AG04449 (cell line): ENCODE measurements around the gene INSC.

Experiments used
- CTCF ChIA-PET: fragments of 350-600 bp; formaldehyde crosslinking; extraction: SDS; loops from one replicate; lab custom pipeline; 2021; ENCODE audit warnings: antibody characterized with exemption; lab: Yijun Ruan, JAX
- POLR2A ChIA-PET: fragments of 400-600, 350-600 bp; formaldehyde crosslinking; extraction: SDS; loops from one replicate; lab custom pipeline; 2020; ENCODE audit warnings: antibody characterized with exemption, inconsistent platforms; lab: Yijun Ruan, JAX
- DNase-seq: peaks from one replicate; pipeline ENCODE4 v3.0.0-alpha.2; 2010; ENCODE audit warnings: low read depth, low spot score
- H3K4me3 ChIP-seq: 2 replicates; pipeline ENCODE4 v1.5.1; 2011; ENCODE audit warnings: low read depth, mild to moderate bottlenecking, control low read depth, low read length
- CTCF ChIP-seq: IDR thresholded peaks from one replicate; pipeline ENCODE4 v1.5.1; 2011; ENCODE audit warnings: mild to moderate bottlenecking, moderate library complexity, low read length, control low read depth, inconsistent platforms; ENCODE audit not compliant: insufficient read depth; ENCODE audit errors: missing control alignments

INSC gene

GRCh38 chr11:15141381-15141780 is 26.7 kb downstream of the INSC start:
- CTCF ChIA-PET: interaction anchor here (1.0 kb wide), 1 partner anchor 30 kb away, joined by 3 read pairs; no protein-coding TSS in a partner anchor
- H3K4me3 ChIP-seq: no peak overlapping the region
- POLR2A ChIA-PET: no interaction called here
- no peak for DNase-seq
- TF ChIP-seq CTCF: no peak

GRCh38 chr11:15142838-15143237 is 28.1 kb downstream of the INSC start:
- ChIA-PET POLR2A (no interaction called here), CTCF (interaction anchor here (1.3 kb wide), 1 partner anchor 65 kb away, joined by 3 read pairs; no protein-coding TSS in a partner anchor)
- no peak for DNase-seq
- TF ChIP-seq CTCF: no peak
- no peak overlapping the region for H3K4me3 ChIP-seq

GRCh38 chr11:15143855-15144254 is 29.1 kb downstream of the INSC start:
- CTCF ChIA-PET: interaction anchor here (1.1 to 4.9 kb wide), 2 partner anchors 9 to 15 kb away, joined by 3 to 52 read pairs; no protein-coding TSS in a partner anchor
- no peak for TF ChIP-seq CTCF

GRCh38 chr11:15144347-15144746 is 29.6 kb downstream of the INSC start:
- ChIA-PET CTCF (interaction anchor here (0.7 to 4.9 kb wide), 4 partner anchors 9 to 770 kb away, joined by 3 to 52 read pairs (median 4); no protein-coding TSS in a partner anchor), POLR2A (no interaction called here)
- no peak for TF ChIP-seq CTCF
- no peak overlapping the region for H3K4me3 ChIP-seq
- DNase-seq: no peak

More at GRCh38 chr11:15143855-15144254, 29.1 kb downstream of the INSC start:
- no peak overlapping the region for H3K4me3 ChIP-seq
- POLR2A ChIA-PET: no interaction called here
- DNase-seq: no peak

GRCh38 chr11:15145151-15145550 is 30.4 kb downstream of the INSC start:
- TF ChIP-seq CTCF: no peak
- ChIA-PET CTCF (interaction anchor here (0.7 to 4.9 kb wide), 4 partner anchors 14 to 771 kb away, joined by 3 to 52 read pairs (median 12); no protein-coding TSS in a partner anchor), POLR2A (no interaction called here)
- H3K4me3 ChIP-seq: no peak overlapping the region
- DNase-seq: no peak

- CTCF ChIA-PET: interaction anchor here (1.9 to 4.9 kb wide), 3 partner anchors 13 to 46 kb away, joined by 5 to 52 read pairs (median 18); no protein-coding TSS in a partner anchor
- DNase-seq: no peak
- POLR2A ChIA-PET: interaction anchor here (1.2 kb wide), 1 partner anchor 39 kb away, joined by 3 read pairs; no protein-coding TSS in a partner anchor
- H3K4me3 ChIP-seq: no peak overlapping the region
- no peak for TF ChIP-seq CTCF
These were observed 30.9 kb downstream of the INSC start for GRCh38 chr11:15145615-15146014.
